Tibial artery (tissue), 4 donors: ENCODE results near the gene IRF2BP2.
A peak's percentile ranks its signal among the peaks of the same experiment; 100 is the strongest.

ENCODE experiments used
- DNase-seq, 2 donors: peaks; one replicate each; pipeline ENCODE4 v3.0.0-alpha.2; 2019
- H3K27ac ChIP-seq, 2 donors: fragments of 200-600 bp; sonication (generic) in 1 of 2; 1 replicate in 1 of 2; 2 replicates in 1 of 2; pipeline ENCODE4 v1.5.1; 2018 to 2019; ENCODE audit warnings: mild to moderate bottlenecking in 1 of 2
- H3K27me3 ChIP-seq, 2 donors: fragments of 200-600 bp; sonication (generic) in 1 of 2; one replicate each; pipeline versions ENCODE4 v1.5.1 to v1.6.0; 2016 to 2019
- H3K36me3 ChIP-seq, 3 donors: fragments of 200-600 bp; sonication (generic) in 2 of 3; one replicate each; pipeline ENCODE4 v1.5.1; 2016 to 2019; ENCODE audit warnings: mild to moderate bottlenecking in 2 of 3
- H3K4me1 ChIP-seq, 4 donors: fragments of 200-600 bp; sonication (generic) in 2 of 4; 1 replicate in 3 of 4; 2 replicates in 1 of 4; pipeline ENCODE4 v1.5.1; 2016 to 2019
- H3K4me3 ChIP-seq, 2 donors: fragments of 200-600 bp; sonication (generic) in 1 of 2; 1 replicate in 1 of 2; 2 replicates in 1 of 2; pipeline ENCODE4 v1.5.1; 2018 to 2019; ENCODE audit warnings: mild to moderate bottlenecking in 2 of 2
- H3K9me3 ChIP-seq, 3 donors: fragments of 200-600 bp; sonication (generic) in 1 of 3; one replicate each; pipeline ENCODE4 v1.5.1; 2016 to 2019
- CTCF ChIP-seq, 2 experiments: fragments of 200-600 bp in 1 of 2; fragments of 450-650 bp in 1 of 2; IDR thresholded peaks; one replicate each; pipeline ENCODE4 v1.5.1; 2017 to 2019; ENCODE audit warnings: antibody characterized with exemption in 2 of 2, mild to moderate bottlenecking in 1 of 2, moderate library complexity in 1 of 2
- intact Hi-C: fragments of 100-400 bp; cut with DNase I; formaldehyde crosslinking; loops from one replicate; pipeline ENCODE4 v1.15.0; 2023; ENCODE audit warnings: low total_unique reads

Gene IRF2BP2

GRCh38 chr1:234610061-234610665 lies at the start of gene IRF2BP2:
Gene IRF2BP2, minus strand, starts transcription at chr1:234610178. Its CDS starts 684 bp downstream, at chr1:234609494.
- peaks cover 0 to 45% (median 29%) of the 10 kb centered on the region in 4 donors for H3K4me1 ChIP-seq
- H3K27me3 ChIP-seq, result no peaks in the 10 kb centered on the region
- H3K27ac ChIP-seq, result peak within 1 kb of the TSS; percentile 96 to 98
- TF ChIP-seq CTCF (IDR thresholded peaks at IDR 0.05), result peak in 1 of 2 experiments; percentile 6
- H3K9me3 ChIP-seq, result no peaks in the 10 kb centered on the region
- intact Hi-C loops, result loop anchor here (5.0 kb wide), 5 partner anchors 112 to 472 kb away; no protein-coding TSS in a partner anchor
- H3K36me3 ChIP-seq, result peaks cover 22 to 31% (median 28%) of the 10 kb centered on the region in 3 donors
- peak; percentile 75 to 92 for DNase-seq
- H3K4me3 ChIP-seq, result peak within 1 kb of the TSS; percentile 75 to 94

GRCh38 chr1:234659538-234659937 lies 49.6 kb upstream of the IRF2BP2 start:
- Histone ChIP-seq H3K27ac (no peak overlapping the region), H3K4me1 (peaks cover 0 to 8% (median 3%) of the 10 kb centered on the region in 4 donors), H3K9me3 (no peaks in the 10 kb centered on the region), H3K27me3 (no peaks in the 10 kb centered on the region), H3K4me3 (no peak overlapping the region), H3K36me3 (no peaks in the 10 kb centered on the region)
- intact Hi-C loops, result no loop called here
- DNase-seq, result no peak
- no peak for TF ChIP-seq CTCF (IDR thresholded peaks at IDR 0.05)

- Histone ChIP-seq H3K27ac (no peak overlapping the region), H3K4me3 (no peak overlapping the region), H3K27me3 (no peaks in the 10 kb centered on the region), H3K9me3 (no peaks in the 10 kb centered on the region), H3K4me1 (peaks cover 0 to 8% (median 3%) of the 10 kb centered on the region in 4 donors), H3K36me3 (no peaks in the 10 kb centered on the region)
- DNase-seq, result no peak
- no peak for TF ChIP-seq CTCF (IDR thresholded peaks at IDR 0.05)
- intact Hi-C loops, result no loop called here
Measured at GRCh38 chr1:234658138-234658537, 48.2 kb upstream of the IRF2BP2 start.

GRCh38 chr1:234656944-234657654 lies 47.1 kb upstream of the IRF2BP2 start:
- Histone ChIP-seq H3K27me3 (no peaks in the 10 kb centered on the region), H3K4me1 (peaks cover 0 to 8% (median 3%) of the 10 kb centered on the region in 4 donors), H3K4me3 (no peak overlapping the region), H3K36me3 (no peaks in the 10 kb centered on the region), H3K9me3 (no peaks in the 10 kb centered on the region), H3K27ac (no peak overlapping the region)
- DNase-seq, result no peak
- intact Hi-C loops, result no loop called here
- no peak for TF ChIP-seq CTCF (IDR thresholded peaks at IDR 0.05)

GRCh38 chr1:234656070-234656895 lies 46.3 kb upstream of the IRF2BP2 start:
- intact Hi-C loops, result no loop called here
- no peaks in the 10 kb centered on the region for H3K36me3 ChIP-seq
- no peaks in the 10 kb centered on the region for H3K9me3 ChIP-seq
- no peak overlapping the region for H3K27ac ChIP-seq
- H3K4me1 ChIP-seq, result peaks cover 0 to 8% (median 3%) of the 10 kb centered on the region in 4 donors
- no peak overlapping the region for H3K4me3 ChIP-seq
- DNase-seq, result no peak
- TF ChIP-seq CTCF (IDR thresholded peaks at IDR 0.05), result no peak
- no peaks in the 10 kb centered on the region for H3K27me3 ChIP-seq
